ENCODE measurements around the gene CERS2.
A peak's percentile ranks its signal among the peaks of the same experiment; 100 is the strongest.

Gene CERS2

DNA sequence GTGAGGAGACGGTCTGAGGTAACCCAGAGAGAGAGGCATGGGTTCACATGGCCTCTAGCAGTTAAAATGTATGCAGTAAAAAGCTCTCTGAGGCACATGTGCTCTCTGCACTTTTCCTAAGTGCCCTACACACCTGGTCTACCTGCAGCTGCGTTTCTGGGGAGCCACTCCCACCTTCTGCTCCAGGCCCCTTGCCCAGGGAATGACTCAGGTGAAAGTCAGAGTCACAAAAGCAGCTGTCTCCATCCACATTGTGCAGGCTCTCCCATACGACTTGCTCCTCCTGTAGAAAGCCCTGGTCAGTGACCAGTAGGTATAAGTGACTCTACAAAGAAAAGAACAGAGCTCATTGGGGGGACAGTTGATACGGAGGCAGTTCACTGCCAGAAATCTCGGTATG is 23.3 kb upstream of the CERS2 start:
- no peak for DNase-seq (ENCODE audit: low read depth)

DNA sequence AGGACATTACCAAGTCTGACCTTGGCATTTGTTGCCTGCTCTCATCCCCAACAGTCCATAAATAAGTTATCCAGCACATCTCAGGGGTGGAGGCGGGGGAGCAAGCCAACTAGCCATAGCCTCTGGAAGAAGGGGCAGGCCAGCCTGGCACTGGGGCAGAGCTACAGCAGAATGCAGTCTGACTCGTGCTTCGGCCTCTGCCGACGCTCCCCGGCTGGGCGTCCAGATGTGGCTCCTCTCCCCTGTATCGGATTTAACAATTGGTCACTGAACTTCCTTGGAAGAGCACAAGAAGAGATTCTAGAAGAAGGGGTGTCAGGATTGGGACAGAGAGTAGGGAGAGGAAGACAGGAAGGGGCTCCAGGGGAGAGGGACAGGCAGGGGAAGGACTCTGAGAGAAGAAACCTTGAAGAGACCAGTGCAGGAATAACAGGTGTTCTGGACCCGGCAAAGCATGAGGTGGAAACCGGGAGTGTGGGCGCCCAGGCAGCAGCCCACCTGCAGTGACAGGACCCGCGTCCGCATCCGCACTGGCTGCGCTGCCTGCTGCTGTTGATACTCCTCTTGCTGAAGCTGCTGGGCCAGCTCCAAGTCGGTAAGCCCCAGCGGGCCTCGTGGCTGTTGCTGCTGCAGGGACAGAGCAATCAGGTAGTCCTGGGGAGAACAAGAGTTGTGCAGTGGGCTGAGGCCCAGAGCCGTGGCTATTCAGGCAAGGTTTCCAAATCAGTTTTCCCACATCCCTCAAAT is 22.7 kb upstream of the CERS2 start:
- no peak for DNase-seq (ENCODE audit: low read depth)

DNA sequence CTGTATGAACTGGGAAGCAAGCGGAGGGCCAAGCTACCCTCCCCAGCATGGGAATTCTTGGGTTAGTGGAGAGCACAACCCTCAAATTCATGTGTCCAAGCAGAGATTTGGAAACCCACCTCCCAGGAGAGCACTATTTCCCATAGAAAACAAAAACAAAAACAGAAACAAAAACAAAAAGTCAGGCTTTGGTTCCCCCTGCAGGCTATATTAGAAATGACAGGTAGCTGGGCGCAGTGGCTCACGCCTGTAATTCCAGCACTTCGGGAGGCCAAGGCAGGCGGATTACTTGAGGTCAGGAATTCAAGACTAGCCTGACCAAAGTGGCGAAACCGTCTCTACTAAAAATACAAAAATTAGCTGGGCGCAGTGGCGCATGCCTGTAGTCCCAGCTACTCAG is 21.3 kb upstream of the CERS2 start:
- DNase-seq (ENCODE audit: low read depth), result no peak

DNA sequence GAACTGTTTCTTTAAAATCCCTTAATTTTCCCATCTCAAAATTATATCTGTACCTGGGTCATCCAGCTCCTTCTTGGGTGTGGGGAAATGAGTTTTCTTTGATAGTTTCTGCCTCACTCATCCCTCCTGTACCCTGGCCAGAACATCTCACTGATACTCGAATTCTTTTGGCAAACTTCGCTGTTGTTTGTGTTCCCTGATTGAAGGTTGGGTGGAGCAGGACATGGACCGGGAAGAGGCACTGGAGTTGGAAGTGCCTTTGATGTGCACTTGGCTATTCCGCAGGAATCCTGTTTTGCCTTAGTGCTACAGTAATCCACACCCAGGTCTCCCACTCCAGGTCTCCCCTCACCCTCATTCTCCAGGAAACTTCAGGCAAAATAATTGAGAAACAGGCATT is 20.8 kb upstream of the CERS2 start:
- no peak for DNase-seq (ENCODE audit: low read depth)

DNA sequence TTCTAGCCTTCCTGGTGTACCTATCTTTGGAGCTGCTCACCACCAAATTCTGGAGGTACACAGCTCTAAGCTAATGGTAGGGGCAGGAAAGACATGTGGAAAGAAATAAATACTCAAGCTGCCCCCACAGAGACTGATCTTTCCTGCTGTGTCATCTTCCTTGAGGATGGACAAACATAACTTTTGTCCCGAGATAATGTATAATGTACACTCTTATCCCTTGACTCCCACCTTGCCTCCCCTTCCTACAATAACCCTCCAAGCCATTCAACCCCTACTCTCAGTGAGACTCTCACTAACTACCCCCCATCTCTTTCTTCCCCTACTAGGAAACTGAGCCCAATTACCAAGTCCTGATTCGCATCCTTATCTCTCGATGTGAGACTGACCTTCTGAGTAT is 19.6 kb upstream of the CERS2 start:
- DNase-seq (ENCODE audit: low read depth), result no peak

DNA sequence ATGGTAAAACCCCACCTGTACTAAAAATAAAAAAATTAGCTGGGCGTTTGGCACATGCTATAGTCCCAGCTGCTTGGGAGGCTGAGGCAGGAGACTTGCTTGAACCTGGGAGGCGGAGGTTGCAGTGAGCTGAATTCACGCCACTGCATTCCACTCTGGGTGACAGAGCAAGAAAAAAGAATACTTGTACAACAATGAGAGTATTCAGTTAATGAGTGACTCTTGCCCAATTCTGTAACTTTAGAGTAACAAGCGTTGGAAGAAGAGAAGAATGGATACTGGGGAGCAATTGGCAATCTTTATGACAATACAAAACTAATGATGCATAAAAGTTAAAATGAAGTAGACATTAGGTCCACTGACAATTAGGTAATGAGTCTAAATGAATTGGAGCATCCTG is 18.0 kb upstream of the CERS2 start:
- no peak for DNase-seq (ENCODE audit: low read depth)

DNA sequence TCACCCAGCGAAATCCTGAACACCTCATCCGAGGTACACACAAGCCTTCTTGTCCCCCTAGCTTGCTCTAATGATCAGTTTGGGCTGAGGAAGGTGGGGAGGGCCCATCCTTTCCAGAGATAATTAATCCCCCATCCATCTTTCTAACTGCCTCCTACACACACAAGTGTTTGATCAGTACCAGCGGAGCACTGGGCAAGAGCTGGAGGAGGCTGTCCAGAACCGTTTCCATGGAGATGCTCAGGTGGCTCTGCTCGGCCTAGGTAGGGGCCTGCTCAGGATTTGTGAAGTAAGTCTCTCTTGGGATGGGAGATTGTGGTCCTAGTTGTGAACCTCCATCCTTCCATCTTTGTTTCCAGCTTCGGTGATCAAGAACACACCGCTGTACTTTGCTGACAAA is 13.3 kb upstream of the CERS2 start:
- no peak for DNase-seq (ENCODE audit: low read depth)

DNA sequence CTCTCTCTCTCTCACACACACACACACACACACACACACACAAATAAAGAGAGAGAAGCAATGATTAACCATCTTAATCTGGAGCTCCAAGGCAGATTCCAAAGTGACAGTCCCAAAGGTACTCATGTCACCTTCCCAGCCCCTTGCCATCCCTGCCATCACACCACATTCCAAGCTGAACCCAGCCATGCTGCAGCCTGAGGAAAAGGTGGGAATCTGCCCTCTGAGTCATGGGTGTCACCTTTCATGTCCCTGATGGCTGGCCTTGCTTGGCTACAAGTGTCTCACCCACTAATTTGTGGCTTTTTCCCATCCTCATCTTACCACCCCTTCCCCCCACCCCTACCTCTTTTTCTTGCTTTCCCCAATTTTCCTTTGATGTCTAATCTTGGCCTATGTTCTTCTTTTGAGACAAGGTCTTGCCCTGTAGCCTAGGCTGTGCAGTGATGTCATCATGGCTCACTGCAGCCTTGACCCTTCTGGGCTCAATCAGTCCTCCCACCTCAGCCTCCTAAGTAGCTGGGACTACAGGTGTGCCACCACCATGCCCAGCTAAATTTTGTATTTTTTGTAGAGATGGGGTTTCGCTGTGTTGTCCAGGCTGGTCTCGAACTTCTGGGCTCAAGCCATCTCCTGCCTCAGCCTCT is 10.7 kb upstream of the CERS2 start:
- no peak for DNase-seq (ENCODE audit: low read depth)

DNA sequence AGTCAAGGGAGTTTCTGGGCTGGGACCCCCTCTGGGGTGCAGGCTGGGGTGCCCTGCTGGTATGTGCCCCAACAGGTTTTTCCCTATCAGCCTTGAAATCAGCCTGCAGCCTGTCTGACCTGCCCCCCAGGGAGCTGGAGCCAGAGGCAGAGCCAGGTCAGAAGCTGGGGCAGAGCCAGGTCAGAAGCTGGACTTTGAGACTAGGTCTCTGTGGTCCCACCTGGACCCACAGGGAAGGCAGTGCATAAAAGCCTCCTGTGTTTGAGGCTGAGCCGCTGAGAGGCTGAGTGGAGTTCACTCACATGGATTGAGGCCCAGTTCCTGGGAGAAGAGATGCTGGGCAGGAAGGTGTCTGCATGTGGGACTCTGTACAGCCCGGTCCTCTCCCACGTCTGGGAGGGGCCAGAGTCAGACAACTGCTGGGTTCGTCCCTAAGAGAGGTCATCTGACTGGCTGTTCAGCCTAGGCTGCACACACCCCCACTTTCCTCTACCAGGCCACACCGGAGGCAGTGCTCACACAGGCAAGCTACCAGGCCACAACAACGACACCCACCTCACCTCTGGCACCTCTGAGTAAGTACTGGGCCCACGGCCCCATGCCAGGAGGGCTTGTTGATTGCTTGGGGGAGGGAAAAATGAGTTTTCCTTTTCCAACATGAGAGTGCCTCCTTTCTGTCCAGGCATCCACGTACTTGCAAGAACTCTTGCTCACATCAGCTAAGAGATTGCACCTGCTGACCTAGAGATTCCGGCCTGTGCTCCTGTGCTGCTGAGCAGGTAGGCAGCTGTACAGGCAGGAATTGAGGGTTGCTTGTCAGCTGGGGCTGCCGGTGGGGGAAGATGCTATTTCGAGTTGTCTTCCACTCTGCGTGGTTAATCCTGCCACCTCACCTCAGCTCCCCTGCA is 7.4 kb upstream of the CERS2 start, which contains the start of gene ANXA9:
ANXA9 (plus strand) TSS at position 488 of the 908 bp plus-strand sequence. CDS start 814 bp downstream, outside the sequence.
- no peak for DNase-seq (ENCODE audit: low read depth)

DNA sequence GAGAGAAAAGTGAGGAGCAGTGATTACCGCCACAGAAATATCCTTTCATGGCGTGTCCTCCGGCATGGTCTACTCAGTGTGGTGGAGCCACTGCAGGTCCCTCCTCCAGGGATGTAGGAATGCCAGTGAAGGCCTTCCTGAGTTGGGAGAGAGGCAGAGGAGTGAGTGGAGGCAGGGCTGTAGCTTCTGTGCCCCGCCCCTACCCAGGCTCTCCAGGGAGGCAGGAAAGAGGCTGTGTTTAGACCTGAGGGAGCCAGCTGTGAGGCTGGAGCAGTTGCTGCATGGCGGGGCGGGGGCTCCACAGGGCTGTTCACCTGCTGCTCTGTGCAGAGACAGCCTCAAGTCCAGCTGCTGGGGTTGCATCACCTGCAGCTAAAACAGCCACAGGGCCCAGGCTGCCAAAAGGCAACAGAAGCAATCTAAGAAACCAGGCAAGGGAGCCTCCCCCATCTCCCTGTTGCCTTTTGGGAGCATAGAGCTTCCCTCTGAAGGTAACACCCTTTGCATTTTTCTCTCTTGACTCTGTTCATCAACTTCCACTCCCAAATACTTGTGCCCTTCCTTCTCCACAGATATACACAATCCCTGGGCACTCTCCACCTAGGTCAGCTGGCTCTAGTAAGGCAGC is 6.7 kb upstream of the CERS2 start:
- DNase-seq (ENCODE audit: low read depth), result no peak

DNA sequence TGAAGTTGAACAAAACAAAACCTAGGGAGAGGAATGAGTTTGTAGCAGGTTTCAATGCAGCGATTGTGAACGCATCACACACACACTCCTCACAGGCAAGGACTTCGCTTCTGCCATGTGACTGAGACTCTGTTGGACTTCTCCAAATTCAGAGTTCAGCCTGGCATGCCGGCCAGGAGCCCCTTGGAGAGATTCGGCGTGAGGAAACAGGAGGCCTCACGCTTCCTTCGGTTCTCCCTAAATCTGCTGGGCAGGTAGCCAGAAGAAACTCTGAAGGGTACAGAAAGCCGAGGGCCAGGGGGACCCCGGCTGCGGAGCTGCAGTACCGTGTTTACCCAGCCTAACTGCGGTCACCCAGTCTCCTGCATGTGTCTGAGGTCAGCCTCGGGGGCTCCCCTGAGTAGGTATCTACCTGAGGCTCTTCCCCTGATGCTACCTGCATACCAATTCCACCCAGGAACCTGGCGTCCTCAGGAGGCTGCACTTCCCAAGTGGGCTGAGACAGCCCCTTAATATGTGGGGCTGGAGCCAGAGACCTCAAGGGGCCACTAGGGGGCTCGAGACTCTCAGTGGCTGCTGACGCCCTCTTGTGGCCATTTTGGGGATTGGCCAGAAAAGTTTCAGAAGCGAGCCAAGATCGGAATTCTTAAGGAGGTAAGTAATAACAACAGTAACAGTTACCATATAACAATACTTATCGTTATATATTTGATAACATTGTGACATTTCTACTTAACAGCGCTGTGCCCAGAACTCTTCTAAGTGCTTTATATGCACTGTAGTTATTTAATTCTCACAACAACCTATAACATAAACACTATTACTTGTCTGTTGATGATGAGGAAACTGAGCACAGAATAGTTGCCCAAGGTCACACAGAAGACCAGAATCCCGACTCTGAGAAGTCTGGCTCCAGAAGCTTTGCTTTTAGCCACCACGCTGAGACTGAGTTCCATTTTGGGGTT is 4.7 kb upstream of the CERS2 start:
- DNase-seq (ENCODE audit: low read depth), result peak; percentile 92

DNA sequence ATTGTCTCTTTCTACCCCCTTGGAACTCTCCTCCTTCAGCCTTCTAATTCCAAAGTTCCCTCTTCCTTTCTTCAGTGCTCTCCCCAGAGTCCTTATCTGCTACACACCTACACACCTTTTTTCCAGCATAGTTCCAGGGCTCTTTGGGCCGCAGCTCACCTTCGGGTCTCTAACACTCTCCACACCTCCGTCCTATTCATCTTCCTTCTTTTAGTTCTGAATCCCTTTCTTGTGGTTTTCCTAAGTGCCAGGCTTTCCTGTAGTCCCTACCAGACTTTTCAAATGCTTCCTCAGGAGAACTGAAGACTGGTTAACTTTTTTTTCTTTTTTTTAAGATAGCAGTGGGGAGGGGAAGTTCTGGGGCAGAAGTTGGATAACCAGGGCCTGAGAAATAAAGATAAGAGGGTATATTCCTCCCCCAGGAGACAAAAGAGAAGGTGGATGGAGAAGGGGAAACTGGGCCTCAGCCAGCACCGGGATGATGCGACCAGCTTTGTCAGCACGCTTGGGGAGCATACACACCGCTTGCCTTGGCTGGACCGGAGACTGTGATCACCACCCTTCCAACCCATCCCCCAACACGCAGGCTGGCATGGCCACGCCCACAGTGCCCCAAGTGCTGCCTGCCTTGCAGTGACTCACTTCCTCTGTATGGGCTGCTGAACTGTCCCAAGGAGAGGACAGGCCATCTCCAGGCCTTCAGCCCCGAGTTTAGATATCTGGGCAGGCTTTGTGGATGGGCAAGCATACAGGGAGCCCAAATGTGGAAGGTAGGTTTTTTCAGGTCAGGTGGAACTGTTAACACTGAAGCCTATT is 2.5 kb upstream of the CERS2 start:
- DNase-seq (ENCODE audit: low read depth), result peak; percentile 49

DNA sequence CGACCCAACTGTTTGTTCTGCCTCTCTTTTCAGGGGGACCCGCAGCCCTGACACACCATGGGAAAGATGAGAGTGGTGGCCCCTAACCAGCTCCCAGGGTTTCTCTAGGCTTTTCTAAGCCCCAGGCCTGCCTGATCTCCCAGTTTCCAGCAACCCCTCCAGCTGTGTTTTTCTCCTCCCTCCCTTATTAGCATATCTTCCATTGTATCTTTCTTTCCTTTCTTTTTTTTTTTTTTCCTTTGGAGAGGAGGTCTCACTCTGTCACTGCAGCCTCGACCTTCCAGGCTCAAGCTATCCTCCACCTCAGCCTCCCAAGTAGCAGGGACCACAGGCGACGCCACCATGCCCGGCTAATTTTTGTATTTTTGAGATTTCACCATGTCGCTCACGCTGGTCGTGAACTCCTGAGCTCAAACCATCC is 1.8 kb upstream of the CERS2 start:
- no peak for DNase-seq (ENCODE audit: low read depth)

DNA sequence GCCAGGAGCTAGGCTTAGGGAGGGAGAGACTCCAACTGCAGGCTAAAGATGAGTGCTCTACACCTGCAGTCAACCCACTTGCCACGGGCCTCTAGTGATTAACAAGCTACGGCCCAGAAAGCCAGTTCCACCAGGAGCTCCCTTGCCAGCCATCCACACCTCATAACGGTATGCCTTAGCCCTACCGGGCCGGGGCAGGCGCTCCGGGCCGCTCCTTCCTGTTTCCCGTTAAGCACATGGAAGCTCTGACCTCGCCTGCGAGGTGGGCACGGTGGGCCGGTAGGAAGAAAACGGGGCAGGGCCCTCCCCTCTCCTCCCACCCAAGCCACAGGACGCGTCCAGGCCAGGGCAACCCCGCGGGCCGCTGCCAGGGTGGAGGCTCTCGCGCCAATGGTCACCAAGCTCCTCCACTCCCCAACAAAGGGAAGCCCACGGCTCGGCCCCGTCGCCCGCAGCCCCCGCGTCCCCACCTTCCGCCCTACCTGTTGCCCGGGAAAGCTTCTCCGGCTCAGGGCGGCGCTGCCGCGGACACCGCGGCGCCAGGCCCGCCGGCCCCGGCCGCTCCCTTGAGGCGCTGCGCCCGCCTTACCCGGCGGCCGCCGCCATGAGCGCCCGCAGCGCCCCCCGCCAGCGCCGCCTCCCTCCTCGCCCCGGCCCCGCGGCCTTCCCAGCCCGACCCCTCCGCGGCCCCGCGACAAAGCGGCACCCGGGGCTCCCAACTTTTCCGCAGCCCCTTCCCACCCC is 627 bp downstream of the CERS2 start:
- DNase-seq (ENCODE audit: low read depth), result peak; percentile 13

DNA sequence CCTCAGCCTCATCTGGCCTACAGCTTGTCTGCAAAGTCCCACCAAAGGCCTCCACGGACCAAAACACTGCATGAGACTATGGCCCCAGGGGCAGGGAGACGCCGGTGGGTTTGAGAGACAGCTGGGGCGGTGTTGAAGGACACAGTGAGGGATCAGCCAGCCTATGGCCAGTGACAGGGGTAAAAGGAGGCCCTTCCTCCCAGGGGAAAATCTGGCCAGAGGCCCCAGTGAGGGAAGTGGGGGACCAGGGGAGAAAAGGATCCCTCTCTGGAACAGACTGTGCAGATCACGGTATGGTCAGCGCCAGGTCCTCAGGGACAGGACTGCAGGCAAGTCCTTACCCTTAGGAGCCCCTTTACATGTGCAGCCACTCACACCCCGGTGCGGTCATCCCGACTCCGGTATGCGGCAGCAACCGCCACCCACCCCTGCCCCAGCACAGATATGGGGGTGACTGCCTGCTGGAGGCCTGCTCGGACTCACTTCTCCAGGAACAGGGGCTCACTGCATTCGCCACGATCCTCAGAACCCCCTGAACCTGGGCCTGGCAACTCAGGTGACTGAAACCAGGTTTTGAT is 1.3 kb downstream of the CERS2 start:
- DNase-seq (ENCODE audit: low read depth), result no peak

DNA sequence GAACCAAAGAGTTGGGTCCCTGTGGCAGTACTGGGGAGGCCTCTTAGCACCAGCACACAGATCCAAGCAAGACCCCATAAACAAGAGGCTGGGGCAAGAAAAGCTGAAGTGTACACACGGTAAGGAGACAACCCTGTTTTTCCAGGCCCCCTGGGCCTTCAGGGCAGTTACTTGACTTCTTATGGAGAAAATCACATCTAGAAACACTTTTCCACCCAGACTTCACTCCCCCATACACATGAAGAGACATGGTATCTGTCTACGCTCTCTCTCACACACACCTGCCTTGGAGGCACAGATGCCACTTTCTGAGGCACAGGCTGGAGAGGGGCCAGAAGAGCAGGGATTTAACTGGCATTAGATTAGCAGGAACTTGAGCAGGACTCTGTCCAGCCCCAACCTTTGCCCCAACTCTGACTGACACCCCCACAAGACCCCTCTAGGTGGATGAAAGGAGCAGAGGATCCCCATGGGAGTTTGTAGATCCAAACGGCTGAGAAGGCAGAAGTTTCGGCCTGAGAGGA is 2.2 kb downstream of the CERS2 start:
- DNase-seq (ENCODE audit: low read depth), result no peak

DNA sequence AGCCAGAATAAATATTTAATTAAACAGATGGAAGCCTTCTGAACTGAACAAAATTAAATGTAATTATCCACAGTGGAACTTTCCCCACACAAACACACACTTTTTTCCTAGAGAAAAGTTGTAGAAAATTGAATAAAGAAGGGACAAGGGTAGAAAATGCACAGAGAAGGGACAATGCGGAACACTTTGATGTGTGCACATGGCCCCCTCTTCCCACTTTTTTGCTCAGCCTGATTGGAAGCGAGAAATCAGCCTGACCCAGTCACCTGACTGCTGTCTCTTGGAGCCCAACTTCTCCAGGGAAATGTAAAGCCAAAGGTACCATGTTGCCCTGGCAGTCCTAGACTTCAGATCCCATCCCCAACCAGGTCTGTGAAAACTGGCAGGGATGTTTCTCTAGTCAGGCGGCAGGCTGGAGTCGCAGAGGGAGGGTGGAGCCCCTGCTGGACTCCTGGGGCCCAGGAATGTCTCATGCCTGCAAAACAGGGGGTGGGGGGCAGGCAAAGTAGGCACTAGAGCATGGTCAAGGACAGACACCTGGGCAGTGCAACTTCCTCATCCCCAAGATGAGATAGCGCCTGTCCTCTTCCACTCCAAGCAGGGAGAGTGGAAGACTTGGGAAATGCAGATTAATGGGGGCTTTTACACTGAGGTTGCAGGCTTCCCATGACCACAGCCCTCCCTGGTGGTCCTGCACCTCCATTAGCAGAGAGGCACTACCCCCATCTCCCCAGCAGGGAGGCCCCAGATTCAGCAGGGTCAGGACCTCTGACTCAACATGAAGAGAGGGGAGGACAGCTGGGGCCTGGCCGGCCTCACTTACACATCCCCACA is 2.8 kb downstream of the CERS2 start:
- no peak for DNase-seq (ENCODE audit: low read depth)
